Body of pancreas (tissue), 4 donors: Measurements from ENCODE around the gene DLD.

Experiments used
- POLR2A ChIP-seq, 3 donors: fragments of 450-650 bp; IDR thresholded peaks; one replicate each; pipeline ENCODE4 v1.6.1; 2016; ENCODE audit warnings: antibody characterized with exemption in 3 of 3, mild to moderate bottlenecking in 2 of 3
- TF ChIP-seq, protein P1 (sequence below), 7 experiments: fragments of 450-650 bp in 4 of 7; fragments of 200-600 bp in 3 of 7; sonication (generic) in 3 of 7; IDR thresholded peaks; one replicate each; pipeline ENCODE4 v1.5.1; 2016 to 2019; ENCODE audit warnings: antibody characterized with exemption in 7 of 7

DNA sequence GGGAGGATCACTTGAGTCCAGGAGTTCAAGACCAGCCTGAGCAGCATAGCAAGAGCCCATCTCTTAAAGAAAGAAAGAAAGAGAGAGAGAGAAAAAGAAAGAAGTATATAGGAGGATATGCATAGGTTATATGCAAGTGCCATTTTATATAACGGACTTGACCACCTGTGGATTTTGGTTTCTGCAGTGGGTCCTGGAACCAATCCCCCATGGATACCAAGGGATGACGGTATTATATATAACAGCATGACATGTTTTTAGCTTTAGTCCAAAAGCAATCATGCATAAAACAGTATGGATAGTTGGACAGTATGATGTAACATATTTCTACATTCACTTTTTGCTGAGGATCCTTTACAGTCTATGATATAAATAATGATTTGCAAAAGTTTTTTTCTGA, 45.3 kb downstream of the DLD start:
- no peak for TF ChIP-seq POLR2A (IDR thresholded peaks at IDR 0.05)
- TF ChIP-seq, protein P1, sequence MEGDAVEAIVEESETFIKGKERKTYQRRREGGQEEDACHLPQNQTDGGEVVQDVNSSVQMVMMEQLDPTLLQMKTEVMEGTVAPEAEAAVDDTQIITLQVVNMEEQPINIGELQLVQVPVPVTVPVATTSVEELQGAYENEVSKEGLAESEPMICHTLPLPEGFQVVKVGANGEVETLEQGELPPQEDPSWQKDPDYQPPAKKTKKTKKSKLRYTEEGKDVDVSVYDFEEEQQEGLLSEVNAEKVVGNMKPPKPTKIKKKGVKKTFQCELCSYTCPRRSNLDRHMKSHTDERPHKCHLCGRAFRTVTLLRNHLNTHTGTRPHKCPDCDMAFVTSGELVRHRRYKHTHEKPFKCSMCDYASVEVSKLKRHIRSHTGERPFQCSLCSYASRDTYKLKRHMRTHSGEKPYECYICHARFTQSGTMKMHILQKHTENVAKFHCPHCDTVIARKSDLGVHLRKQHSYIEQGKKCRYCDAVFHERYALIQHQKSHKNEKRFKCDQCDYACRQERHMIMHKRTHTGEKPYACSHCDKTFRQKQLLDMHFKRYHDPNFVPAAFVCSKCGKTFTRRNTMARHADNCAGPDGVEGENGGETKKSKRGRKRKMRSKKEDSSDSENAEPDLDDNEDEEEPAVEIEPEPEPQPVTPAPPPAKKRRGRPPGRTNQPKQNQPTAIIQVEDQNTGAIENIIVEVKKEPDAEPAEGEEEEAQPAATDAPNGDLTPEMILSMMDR (IDR thresholded peaks at IDR 0.05) = no peak
